Peyer's patch (tissue), 4 donors: ENCODE data around the gene MYO3B. TPM values are rescaled to one million over a fixed set of nuclear protein-coding genes. Genes with fewer than 3 reads are reported as not detected.

ENCODE experiments used
- DNase-seq, 3 donors: peaks; one replicate each; pipeline ENCODE4 v3.0.0-alpha.2; 2017 to 2019
- H3K27ac ChIP-seq, 4 donors: fragments of 200-600 bp; sonication (generic); one replicate each; pipeline ENCODE4 v1.5.1; 2016 to 2019
- H3K27me3 ChIP-seq, 2 donors: fragments of 200-600 bp; sonication (generic); one replicate each; pipeline ENCODE4 v1.5.1; 2019
- H3K36me3 ChIP-seq, 3 donors: fragments of 200-600 bp; sonication (generic); one replicate each; pipeline ENCODE4 v1.5.1; 2016 to 2019
- H3K4me1 ChIP-seq, 4 donors: fragments of 200-600 bp; sonication (generic); one replicate each; pipeline ENCODE4 v1.5.1; 2016 to 2019
- H3K4me3 ChIP-seq, 4 donors: fragments of 200-600 bp; sonication (generic); 1 replicate in 3 of 4; 2 replicates in 1 of 4; pipeline ENCODE4 v1.5.1; 2016 to 2019; ENCODE audit warnings: mild to moderate bottlenecking in 1 of 4
- H3K9me3 ChIP-seq, 4 donors: fragments of 200-600 bp; sonication (generic); one replicate each; pipeline ENCODE4 v1.5.1; 2016 to 2019; ENCODE audit warnings: mild to moderate bottlenecking in 1 of 4
- POLR2A ChIP-seq, 2 donors: fragments of 450-650 bp; IDR thresholded peaks; one replicate each; pipeline ENCODE4 v1.5.1; 2017; ENCODE audit warnings: antibody characterized with exemption in 2 of 2, mild to moderate bottlenecking in 2 of 2, moderate library complexity in 2 of 2
- total RNA-seq, 4 donors: library from RNA; depleted of rRNA; stranded (reverse); fragments of >200 nt; gene quantifications; one replicate each; pipeline ENCODE4 v1.1.0, GENCODE V29; 2016
- TF ChIP-seq, protein P1 (sequence below), 6 experiments: fragments of 450-650 bp in 4 of 6; fragments of 200-600 bp in 2 of 6; sonication (generic) in 1 of 6; IDR thresholded peaks; one replicate each; pipeline ENCODE4 v1.5.1; 2017 to 2019; ENCODE audit warnings: antibody characterized with exemption in 6 of 6, mild to moderate bottlenecking in 3 of 6, moderate library complexity in 1 of 6

MYO3B gene
- total RNA-seq, 4 donors from 2014 or later = not detected

DNA sequence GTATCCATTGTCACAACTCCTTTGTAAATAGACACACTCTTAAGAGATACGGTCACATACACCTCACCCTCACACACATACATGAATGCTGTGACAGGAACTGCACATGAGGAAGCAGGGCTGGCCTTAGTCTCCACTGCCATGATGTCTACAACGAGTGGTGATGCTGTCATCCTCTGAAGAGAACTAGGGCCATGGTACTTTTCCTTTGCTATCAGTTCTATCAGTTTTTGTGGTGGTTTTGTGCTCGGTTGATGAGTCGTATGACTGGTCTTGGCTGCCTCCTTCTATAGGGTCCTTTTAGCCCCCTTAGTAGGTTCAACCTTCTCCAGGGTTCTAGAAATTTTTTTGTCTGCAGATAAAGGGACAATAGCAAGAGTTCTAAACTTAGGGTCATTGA is 66.0 kb downstream of the MYO3B start:
- no peak for TF ChIP-seq POLR2A (IDR thresholded peaks at IDR 0.05)
- TF ChIP-seq, protein P1, sequence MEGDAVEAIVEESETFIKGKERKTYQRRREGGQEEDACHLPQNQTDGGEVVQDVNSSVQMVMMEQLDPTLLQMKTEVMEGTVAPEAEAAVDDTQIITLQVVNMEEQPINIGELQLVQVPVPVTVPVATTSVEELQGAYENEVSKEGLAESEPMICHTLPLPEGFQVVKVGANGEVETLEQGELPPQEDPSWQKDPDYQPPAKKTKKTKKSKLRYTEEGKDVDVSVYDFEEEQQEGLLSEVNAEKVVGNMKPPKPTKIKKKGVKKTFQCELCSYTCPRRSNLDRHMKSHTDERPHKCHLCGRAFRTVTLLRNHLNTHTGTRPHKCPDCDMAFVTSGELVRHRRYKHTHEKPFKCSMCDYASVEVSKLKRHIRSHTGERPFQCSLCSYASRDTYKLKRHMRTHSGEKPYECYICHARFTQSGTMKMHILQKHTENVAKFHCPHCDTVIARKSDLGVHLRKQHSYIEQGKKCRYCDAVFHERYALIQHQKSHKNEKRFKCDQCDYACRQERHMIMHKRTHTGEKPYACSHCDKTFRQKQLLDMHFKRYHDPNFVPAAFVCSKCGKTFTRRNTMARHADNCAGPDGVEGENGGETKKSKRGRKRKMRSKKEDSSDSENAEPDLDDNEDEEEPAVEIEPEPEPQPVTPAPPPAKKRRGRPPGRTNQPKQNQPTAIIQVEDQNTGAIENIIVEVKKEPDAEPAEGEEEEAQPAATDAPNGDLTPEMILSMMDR (IDR thresholded peaks at IDR 0.05) = no peak
- DNase-seq = no peak
- no peak overlapping the region for H3K27ac ChIP-seq

DNA sequence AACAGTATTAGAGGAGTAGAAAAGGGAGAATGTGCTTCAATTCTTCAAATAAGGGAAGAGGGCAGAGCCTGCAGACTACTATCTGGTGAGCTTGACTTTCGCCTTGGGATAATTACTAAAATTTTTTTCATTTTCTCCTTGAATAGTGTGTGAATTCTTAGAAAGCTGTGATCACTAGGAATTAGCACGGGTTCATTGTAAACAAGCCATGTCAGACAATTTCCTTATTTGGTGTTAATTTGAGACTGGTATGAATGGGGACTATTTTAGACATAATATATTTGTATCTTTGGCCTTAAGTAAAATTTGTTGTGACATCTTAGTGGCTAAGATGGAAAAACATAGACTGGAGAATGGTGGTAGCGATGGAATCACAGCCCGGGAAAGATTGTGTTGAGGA is 66.6 kb downstream of the MYO3B start:
- TF ChIP-seq, protein P1 (IDR thresholded peaks at IDR 0.05) = no peak
- TF ChIP-seq POLR2A (IDR thresholded peaks at IDR 0.05) = no peak
- Histone ChIP-seq H3K4me1 (no peaks in the 10 kb centered on the region), H3K27ac (no peak overlapping the region), H3K9me3 (no peaks in the 10 kb centered on the region), H3K36me3 (no peaks in the 10 kb centered on the region), H3K4me3 (no peak overlapping the region), H3K27me3 (no peaks in the 10 kb centered on the region)
- DNase-seq = no peak

More for the DNA sequence above, 66.0 kb downstream of the MYO3B start:
- Histone ChIP-seq H3K27me3 (no peaks in the 10 kb centered on the region), H3K4me1 (no peaks in the 10 kb centered on the region), H3K4me3 (no peak overlapping the region), H3K36me3 (no peaks in the 10 kb centered on the region), H3K9me3 (no peaks in the 10 kb centered on the region)

DNA sequence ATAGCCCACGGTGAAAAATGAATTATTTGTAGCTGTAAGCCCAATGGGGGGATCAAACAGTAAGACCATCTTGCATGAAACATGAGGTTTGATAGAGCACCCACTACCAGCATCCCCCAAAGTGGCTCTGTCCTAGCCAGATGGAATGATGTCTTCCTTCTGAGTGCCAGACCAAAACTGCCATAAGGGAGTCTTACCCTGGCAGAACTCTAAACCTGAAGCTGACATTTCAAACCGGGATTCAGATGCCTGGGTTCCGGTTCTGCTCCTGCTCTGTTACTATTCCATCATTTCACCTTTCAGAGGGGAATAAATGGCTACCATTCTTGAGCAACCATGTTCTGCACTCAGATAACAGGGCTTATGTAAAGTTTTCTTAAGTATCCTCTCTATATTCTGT is 67.4 kb downstream of the MYO3B start:
- Histone ChIP-seq H3K36me3 (no peaks in the 10 kb centered on the region), H3K27me3 (no peaks in the 10 kb centered on the region), H3K4me3 (no peak overlapping the region), H3K27ac (no peak overlapping the region), H3K9me3 (no peaks in the 10 kb centered on the region), H3K4me1 (no peaks in the 10 kb centered on the region)
- TF ChIP-seq, protein P1 (IDR thresholded peaks at IDR 0.05) = no peak
- no peak for TF ChIP-seq POLR2A (IDR thresholded peaks at IDR 0.05)
- DNase-seq = no peak

DNA sequence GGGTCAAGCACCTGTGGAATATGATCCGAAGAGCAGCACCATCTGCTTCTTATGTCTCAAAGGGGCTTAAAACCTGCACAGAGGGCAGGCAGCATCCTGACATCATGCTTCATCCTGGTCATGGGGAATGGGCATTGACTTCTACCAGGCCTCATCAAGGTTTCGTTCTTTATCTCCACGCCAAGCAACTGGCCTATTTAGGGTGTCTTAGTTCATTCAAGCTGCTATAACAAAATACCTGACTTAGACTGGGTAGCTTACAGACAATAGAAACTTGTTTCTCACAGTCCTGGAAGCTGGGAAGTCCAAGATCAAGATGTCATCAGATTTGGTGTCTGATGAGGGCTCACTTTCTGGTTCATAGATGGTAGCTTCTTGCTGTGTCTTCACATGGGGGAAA is 69.4 kb downstream of the MYO3B start:
- no peak for TF ChIP-seq POLR2A (IDR thresholded peaks at IDR 0.05)
- TF ChIP-seq, protein P1 (IDR thresholded peaks at IDR 0.05) = no peak
- Histone ChIP-seq H3K27me3 (no peaks in the 10 kb centered on the region), H3K36me3 (no peaks in the 10 kb centered on the region), H3K27ac (no peak overlapping the region), H3K9me3 (no peaks in the 10 kb centered on the region), H3K4me1 (no peaks in the 10 kb centered on the region), H3K4me3 (no peak overlapping the region)
- DNase-seq = no peak

DNA sequence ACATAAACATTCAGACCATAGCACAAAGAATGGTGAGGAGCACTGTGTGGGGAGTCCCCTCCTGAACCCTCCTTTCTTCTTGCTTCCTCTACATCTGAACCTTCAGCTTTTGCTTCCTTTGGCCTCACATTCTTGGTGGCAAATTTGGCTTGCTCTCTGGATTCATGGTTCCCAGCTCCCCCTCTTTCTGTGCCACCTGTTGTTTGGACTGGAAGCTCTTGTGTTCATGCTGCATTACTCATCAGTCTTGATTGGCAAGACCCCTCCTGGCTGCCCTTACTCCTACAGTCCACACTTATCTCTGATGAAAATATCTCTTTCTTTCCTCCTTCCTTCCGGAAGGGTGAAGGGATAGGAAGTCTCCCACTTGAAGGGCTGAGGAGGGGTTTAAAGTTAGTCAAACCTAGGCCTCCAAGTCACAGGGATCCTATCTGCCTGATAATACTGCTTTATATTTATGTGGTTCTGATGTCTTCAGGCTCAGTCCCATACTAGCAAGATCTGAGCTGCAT is 70.0 kb downstream of the MYO3B start:
- Histone ChIP-seq H3K36me3 (no peaks in the 10 kb centered on the region), H3K4me1 (no peaks in the 10 kb centered on the region), H3K27ac (no peak overlapping the region), H3K27me3 (no peaks in the 10 kb centered on the region), H3K4me3 (no peak overlapping the region), H3K9me3 (no peaks in the 10 kb centered on the region)
- no peak for DNase-seq
- TF ChIP-seq, protein P1 (IDR thresholded peaks at IDR 0.05) = no peak
- TF ChIP-seq POLR2A (IDR thresholded peaks at IDR 0.05) = no peak
